Fibroblast of mammary gland (primary cell): Measurements from ENCODE around the gene OR5B17.
A peak's percentile ranks its signal among the peaks of the same experiment; 100 is the strongest.
"Not testable (repeated sequence)": the region's sequence is repeated elsewhere in the genome, so short reads cannot be mapped to it uniquely, and the experiment has no call there.

Experiments used
- DNase-seq: peaks from one replicate; pipeline ENCODE4 v3.0.0-alpha.2; 2010; ENCODE audit warnings: low read depth
- H3K4me3 ChIP-seq: 2 replicates; pipeline ENCODE4 v1.5.1; 2011; ENCODE audit warnings: low read depth, mild to moderate bottlenecking, low read length, moderate library complexity; ENCODE audit not compliant: control insufficient read depth
- CTCF ChIP-seq: conservative IDR thresholded peaks from 2 replicates; pipeline ENCODE4 v1.5.1; 2011; ENCODE audit warnings: low read depth, low read length, inconsistent platforms; ENCODE audit not compliant: control insufficient read depth, insufficient read depth

Gene OR5B17

GRCh38 chr11:58358969-58359368 is at the start of gene OR5B17:
Gene OR5B17 (minus strand): TSS chr11:58359069. CDS start chr11:58359069, 0 bp downstream.
- no peak within 1 kb of the TSS for H3K4me3 ChIP-seq
- no peak for DNase-seq
- TF ChIP-seq CTCF, result no peak

- no peak within 1 kb of the TSS for H3K4me3 ChIP-seq
- DNase-seq, result no peak
- TF ChIP-seq CTCF, result no peak
Measured at GRCh38 chr11:58406774-58407173, 47.9 kb upstream of the OR5B17 start, which contains the start of gene OR5B3. Gene OR5B3 (minus strand): TSS chr11:58406874. CDS start chr11:58403409, 3,465 bp downstream.

- DNase-seq, H3K4me3 ChIP-seq: not testable (repeated sequence)
Measured at GRCh38 chr11:58399622-58400021, 40.8 kb upstream of the OR5B17 start.

- no peak for TF ChIP-seq CTCF
- no peak overlapping the region for H3K4me3 ChIP-seq
- DNase-seq, result peak; percentile 32
Measured at GRCh38 chr11:58395581-58395980, 36.7 kb upstream of the OR5B17 start.

GRCh38 chr11:58394195-58394594 is 35.3 kb upstream of the OR5B17 start:
- H3K4me3 ChIP-seq, result no peak overlapping the region
- no peak for TF ChIP-seq CTCF
- DNase-seq, result peak; percentile 76

GRCh38 chr11:58392746-58393145 is 33.9 kb upstream of the OR5B17 start:
- no peak for TF ChIP-seq CTCF
- DNase-seq, result no peak

GRCh38 chr11:58391879-58392278 is 33.0 kb upstream of the OR5B17 start:
- peak; percentile 7 for DNase-seq
- no peak overlapping the region for H3K4me3 ChIP-seq
- TF ChIP-seq CTCF, result no peak

More at GRCh38 chr11:58392746-58393145, 33.9 kb upstream of the OR5B17 start:
- H3K4me3 ChIP-seq, result no peak overlapping the region
